ENCODE data around the gene TRIM74.
"Not testable (repeated sequence)": the region's sequence is repeated elsewhere in the genome, so short reads cannot be mapped to it uniquely, and the experiment has no call there.

TRIM74 gene

DNA sequence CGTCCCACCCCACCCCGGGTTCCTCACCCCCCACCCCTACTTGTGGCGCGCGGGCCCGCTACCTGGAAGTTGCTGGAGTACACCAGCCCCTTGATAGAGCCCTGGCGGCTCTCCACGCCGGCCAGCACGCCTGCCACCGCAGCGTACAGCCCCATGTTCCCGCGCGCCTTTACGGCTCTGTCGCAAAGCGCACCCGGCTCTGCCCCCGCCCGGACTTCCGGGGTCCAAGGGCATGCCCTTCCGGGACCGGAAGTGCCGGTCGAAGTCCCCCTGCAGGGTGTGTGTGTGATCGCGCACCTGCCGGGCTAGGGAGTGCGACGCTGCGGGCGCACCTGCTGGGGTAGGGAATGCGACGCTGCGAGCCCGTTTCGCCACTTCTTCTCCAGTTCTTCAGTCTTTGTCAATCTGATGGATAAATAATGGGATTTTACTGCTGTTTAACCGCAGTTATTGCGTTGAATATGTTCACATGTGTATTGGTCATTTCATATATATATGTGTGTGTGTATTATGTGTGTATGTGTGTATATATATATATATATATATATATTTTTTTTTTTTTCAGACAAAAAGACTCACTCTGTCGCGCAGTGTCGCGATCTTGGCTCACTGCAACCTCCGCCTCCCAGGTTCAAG is 14.6 kb downstream of the TRIM74 start:
- DNase-seq = not testable (repeated sequence)

DNA sequence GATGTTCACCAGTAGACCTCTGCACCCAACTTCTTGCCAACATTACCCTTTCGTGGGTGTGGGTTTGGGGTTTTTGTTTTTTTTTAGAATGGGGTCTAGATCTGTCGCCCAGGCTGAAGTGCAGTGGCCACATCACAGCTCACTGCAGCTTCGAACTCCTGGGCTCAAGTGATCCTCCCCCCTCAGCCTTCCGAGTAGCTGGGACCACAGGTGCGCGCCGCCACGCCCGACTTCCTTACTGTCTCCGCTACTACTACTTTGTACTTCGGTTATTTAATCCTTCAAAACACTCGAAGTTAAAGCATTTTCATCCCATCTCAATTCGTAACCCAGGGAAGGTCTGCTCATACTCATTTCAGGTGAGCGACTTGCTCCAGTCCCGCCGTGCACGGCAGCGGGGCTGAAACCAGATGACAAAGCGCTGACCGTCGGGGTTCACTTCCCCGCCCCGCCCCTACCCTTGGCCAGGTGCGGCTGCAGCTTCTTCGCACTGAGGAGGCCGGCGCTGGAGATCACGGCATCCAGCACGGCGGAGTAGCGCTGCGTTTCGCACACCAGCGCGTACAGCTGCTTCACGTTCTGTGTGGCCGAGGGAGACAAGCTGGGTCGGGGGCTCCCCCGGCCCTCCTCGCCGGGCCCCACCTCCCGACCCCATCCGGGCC is 15.2 kb downstream of the TRIM74 start:
- DNase-seq = not testable (repeated sequence)

DNA sequence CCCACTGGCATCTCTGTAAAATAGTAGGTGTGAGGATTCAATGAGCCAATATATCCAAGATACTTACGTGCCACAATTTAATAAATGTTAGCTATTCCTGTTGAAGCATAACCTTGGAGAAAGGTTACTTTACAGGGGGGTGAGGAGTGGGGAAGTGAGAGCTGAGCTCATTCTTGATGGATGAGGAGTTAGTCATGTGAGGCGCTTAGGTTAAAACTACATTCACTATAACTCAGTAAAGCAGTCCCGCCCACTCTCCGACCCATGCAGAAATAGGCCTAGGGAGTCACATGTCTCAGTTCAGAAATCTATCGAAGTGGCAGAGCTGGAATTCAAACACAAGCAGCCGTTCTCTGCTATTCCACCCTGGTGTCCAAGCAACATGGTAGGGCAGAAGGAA is 18.8 kb downstream of the TRIM74 start:
- not testable (repeated sequence) for DNase-seq

DNA sequence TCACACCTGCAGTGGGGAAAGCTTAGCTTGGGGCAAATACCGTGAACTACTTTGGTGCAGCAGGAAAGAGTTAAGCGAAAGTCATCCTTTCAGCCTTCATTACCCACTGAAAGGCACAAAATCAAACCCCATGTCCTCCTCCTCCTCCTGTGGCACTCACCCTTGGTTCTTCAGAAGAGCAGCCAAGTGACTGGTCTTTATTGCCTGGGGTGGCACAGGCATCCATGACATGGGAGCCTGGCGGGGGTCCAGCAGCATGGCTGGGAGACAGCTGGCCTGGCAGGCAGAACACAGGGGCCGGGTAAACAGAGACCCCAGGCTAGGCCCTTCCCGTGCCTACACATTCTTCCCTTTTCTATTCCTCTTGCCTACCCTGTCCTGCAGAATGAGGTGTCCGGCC is 19.6 kb downstream of the TRIM74 start:
- not testable (repeated sequence) for DNase-seq

DNA sequence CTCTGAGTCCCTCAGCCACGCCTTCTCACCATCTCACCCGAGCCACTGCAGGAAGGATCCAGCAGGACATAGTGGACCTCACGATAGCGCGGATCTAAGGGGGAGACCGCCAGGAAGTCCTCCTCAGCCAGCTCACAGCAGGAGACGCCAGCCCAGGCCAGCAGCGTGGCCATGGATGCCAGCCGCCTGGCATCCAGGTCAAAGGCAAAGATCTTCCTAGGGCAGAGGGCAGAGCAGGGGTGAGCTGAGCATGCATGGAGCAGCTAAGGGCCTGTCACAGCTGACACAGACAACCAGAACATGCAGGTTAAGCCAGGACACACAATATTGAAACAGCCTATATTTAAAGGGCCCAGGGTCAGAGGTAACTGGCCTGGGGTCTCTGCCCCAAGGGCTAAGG is 20.0 kb downstream of the TRIM74 start:
- not testable (repeated sequence) for DNase-seq

DNA sequence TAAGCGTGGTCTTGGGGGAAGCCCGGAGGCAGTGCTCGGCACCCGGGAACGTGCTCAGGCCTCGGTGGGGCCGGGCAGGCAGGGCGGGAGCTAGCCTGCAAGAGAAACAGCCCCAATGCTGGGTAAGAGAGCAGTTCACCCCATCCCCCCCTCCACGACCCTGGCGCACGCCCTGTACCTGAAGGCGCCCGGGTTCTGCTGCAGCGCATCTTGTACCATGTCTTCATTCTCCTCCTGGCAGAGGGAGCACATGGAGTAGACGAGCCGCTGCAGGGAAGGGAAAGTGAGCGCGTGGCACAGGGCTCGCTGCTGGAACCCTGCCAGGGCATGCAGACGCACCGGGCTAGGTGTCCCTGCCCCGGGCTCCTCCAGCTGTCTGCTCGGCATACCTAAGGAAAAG is 20.6 kb downstream of the TRIM74 start:
- not testable (repeated sequence) for DNase-seq

DNA sequence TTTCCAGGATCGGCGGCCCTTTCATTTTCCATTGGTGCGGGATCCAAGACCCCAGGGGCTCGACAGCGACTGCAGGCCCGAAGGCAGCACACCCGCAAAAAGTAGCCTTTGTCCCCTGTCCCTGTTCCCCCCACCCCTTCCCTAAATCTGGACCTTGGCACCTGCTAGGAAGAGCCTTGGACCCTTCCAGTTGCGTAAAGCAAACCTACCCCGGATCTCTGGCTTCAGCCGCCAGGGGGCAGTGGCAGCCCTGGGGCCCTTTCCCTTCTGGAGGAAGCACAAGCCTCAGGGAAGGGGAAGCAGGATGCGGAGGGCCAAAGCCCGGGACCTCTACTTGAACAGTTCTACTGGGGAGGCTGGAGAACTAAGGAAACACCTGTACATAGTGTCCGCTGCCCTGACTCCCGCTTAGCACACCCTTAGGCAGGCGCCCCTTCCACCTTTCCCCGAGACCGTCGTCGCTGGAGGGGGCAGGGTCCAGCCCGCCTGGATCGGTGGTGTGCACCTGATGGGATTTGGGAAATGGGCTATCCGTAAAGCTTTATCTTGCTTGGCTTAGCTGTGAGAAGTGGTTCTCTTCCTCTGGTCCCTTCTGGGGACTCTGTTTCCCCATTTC is 23.0 kb downstream of the TRIM74 start:
- not testable (repeated sequence) for DNase-seq

DNA sequence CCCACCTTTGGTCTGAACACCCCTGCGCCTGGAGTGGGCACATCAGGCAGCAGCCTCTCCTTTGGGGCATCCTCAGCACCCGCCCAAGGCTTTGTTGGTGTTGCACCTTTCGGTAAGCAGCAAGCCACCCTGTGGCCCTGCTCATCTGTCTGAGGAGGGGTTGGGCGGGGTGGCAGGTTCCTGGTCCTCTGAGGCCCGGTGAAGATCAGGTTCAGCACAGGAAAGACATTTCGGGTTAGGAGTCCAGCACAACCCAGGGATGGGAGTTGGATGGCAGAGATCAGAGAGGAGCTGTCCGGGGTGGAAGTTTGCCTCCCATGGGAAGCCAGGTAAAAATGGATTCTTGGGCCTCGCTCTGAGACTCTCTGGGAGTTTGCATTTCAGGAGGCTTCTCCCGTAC is 23.7 kb downstream of the TRIM74 start:
- not testable (repeated sequence) for DNase-seq

DNA sequence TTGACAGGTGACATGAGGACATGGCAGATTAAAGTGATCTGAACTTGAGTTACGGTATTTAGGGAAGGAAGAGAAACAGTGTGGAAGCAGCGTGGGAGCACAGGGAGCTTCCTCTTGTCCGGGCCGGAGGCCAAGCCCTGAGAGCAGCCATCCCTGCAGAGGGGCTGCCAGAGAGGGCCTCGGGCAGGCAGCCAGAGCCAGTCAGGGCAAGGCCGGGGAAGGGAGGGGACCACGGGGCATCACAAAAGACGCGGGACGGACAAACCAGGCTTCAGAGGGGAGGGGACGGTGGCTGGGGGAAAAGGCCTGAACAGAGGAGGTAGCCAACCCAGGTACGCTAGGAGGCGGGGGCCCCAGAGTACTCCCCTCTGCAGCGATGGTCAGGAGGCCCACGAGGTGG is 24.3 kb downstream of the TRIM74 start:
- DNase-seq = not testable (repeated sequence)

DNA sequence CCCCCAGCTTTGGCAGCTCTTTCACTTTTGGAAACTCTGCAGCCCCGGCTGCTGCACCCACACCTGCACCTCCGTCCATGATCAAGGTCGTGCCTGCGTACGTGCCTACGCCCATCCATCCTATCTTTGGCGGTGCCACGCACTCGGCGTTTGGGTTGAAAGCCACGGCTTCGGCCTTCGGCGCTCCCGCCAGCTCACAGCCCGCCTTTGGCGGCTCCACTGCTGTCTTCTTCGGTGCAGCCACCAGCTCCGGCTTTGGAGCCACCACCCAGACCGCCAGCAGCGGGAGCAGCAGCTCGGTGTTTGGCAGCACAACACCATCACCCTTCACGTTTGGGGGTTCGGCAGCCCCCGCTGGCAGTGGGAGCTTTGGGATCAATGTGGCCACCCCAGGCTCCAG is 26.3 kb downstream of the TRIM74 start:
- DNase-seq = not testable (repeated sequence)

DNA sequence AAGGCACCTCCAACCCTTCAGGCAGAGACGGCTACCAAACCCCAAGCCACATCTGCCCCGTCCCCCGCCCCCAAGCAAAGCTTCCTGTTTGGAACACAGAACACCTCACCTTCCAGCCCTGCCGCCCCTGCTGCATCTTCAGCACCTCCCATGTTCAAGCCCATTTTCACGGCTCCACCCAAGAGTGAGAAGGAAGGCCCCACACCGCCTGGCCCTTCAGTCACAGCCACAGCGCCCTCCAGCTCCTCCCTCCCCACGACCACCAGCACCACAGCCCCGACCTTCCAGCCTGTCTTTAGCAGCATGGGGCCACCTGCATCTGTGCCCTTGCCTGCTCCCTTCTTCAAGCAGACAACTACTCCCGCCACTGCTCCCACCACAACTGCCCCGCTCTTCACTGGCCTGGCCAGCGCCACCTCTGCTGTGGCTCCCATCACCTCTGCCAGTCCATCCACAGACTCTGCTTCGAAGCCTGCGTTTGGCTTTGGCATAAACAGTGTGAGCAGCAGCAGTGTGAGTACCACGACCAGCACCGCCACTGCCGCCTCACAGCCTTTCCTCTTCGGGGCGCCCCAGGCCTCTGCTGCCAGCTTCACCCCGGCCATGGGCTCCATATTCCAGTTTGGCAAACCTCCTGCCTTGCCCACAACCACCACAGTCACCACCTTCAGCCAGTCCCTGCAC is 27.1 kb downstream of the TRIM74 start:
- DNase-seq = not testable (repeated sequence)

DNA sequence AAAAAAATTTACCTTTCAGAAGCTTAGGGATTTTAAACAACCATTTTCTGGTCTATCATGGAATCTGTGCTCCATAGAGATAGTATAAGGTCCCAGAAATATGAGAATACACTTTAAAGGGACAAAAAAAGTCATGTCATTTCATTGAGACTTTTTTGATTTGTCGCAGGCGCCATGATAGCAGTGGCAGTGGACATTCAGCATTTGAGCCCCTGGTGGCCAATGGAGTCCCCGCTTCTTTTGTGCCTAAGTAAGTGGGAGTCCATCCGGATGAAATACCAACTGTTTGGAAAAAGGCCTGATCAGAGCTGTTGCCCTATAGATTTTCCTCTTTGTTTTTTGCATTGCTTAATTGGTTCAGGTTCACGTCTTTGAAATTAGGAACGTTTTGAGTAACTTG is 41.0 kb downstream of the TRIM74 start:
- not testable (repeated sequence) for DNase-seq

DNA sequence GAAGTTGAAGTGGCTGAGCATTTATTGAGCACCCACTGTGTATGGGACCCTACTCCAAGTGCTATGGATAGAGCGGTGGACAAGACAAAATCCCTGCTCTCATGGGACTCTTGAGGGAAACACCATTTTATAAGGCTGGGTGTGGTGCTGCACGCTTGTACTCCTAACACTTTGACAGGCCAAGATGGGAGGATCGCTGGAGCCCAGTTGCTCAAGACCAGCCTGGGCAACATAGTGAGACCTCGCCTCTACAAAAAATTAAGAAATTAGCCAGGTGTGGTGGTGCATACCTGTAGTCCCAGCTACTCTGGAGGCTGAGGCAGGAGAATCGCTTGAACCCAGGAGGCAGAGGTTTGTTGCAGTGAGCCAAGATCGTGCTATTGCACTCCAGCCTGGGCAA is 41.5 kb downstream of the TRIM74 start:
- DNase-seq = not testable (repeated sequence)

DNA sequence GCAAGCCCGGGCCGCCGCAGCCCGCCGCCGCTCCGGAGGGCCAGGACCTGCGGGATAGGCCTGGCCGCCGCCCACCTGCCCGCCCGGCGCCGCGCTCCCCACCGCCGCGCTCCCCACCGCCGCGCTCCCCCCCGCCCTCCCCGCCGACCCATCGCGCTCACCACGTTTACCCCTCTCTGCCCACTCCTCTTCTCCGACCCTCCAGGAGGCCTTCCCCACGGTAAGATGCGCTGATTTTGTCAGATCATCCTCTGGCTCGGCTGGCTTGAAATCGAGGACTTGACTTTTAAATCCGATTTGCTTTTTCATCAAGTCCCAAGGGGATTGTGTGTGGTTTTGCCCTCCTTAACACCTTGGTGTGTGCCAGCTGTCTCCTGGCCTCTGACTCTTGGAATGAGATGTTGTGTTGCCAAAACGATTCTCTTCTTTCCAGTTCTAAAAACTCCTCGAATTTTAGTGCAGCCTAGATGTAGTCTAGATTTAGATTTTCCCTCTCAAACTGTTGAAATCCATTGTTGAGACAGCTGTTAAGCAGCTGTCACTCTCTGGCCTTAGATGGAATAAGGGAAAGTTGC is 43.6 kb downstream of the TRIM74 start:
- DNase-seq = no peak

DNA sequence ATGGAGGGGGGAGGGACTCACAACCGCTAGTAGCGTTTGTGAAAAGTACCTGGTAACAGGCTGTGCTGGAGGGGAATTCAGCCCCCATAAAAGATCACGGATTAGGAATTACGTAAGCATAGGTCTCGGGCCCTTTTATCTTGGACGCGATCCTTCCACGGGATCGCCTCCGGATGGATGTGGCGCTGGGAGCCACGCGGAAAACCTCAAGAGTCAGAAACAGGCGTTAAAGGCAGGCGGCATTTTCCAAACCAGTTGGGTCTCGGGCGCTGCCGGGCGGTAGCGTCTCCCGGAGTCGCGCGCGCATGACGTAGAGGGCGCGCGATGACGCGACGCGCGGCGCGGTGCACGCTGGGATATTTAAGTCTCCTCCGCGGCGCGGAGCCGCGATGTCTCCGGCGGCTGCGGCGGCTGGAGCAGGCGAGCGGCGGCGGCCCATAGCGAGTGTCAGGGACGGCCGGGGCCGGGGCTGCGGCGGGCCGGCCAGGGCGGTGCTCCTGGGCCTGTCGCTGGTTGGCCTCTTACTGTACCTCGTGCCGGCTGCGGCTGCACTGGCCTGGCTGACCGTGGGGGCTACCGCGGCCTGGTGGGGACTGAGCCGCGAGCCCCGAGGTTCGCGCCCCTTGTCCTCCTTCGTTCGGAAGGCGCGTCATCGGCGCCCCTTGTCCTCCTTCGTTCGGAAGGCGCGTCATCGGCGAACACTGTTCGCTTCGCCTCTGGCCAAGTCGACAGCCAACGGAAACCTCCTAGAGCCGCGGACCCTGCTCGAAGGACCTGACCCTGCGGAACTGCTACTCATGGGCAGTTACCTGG is 44.3 kb downstream of the TRIM74 start, which contains the start of gene POM121:
TSS of gene POM121 (plus strand) at position 363 of the 813 bp plus-strand sequence. CDS start at position 390, 27 bp downstream.
- peak; percentile 86 for DNase-seq

DNA sequence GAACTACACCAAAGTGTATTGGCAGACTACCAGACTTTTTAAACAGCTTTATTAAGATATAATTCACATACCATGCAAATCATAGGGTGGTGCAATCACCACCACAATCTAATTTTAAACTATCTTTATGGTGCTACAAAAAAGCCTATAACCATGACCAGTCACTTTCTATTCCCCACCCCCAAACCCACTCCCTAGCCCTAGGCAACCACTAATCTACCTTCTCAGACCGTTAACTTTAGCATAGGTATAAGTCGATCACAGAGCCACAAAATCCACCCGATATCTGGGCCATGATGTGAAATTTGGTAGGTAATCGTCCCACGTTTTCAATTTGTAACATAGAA is 44.9 kb downstream of the TRIM74 start:
- DNase-seq = no peak

DNA sequence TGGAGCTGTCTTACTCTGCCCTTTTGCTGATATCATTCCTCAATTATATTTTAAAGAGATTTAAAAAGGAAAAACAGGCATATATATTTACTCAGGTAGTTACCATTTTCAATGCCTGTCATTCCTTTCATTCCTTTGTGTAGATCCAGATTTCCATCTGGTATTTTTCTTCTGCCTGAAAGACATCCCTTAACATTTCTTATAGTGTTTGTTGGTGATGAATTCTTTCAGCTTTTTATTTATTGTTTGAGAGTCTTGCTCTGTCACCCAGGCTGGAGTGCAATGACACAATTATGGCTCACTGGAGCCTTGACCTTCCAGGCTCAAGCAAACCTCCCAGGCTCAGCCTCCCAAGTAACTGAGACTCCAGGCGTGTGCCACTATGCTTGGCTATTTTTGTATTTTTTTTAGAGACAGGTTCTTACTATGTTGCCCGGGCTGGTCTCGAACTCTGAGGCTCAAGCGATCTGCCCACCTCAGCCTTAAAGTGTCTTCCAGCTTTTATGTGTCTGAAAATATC is 50.0 kb downstream of the TRIM74 start:
- no peak for DNase-seq

DNA sequence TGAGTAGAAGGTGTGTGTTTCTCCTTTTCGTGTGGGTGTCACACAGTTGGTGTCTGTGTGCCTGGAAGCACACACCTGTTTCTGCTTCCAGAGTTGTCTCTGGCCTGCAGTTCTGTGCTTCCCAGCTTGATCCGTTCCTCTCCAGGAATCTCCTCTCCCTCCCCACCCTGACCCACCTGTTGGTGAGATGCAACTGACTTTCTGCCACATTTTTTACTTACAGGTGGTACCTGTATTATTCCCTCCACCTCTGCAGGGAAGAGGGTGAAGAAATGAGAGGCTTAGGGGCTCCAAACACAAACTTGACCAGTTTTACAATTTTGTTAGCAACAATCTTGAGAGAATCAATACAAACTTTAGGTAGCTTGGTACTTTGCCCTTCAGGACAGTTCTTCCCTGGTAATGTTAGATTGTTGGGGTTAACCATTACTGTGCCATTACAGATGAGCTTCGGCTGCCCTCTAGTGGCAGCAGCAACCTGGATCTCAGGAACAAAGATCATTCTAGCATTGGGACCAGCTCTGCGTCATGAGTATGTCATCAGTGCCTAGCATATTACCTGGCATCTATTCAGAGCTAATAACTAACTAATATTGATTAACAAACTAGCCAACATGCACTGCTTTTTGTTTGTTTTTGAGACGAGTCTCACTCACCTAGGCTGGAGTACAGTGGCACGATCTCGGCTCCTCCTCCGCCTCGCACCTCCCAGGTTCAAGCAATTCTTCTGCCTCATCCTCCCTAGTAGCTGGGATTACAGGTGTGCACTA is 54.3 kb downstream of the TRIM74 start:
- peak; percentile 6 for DNase-seq

DNA sequence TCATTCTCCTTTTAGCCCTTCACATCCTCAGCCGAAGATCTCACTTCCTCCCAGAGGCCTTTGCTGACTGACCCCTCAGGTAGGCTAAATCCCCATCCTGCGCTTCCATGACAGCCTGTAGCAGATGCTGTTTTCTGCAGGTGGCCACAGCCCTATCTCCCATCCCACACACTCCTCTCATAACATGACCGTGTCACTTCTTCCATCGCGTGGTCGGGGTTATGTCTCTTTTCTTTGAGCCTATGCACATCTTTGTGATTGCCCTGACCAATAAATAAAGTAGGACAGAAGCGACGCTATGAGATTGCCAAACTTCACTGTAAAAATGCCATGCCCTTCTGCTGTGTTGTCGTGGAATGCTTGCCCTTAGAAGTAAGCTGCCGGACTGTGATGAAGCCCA is 55.5 kb downstream of the TRIM74 start:
- DNase-seq = not testable (repeated sequence)

DNA sequence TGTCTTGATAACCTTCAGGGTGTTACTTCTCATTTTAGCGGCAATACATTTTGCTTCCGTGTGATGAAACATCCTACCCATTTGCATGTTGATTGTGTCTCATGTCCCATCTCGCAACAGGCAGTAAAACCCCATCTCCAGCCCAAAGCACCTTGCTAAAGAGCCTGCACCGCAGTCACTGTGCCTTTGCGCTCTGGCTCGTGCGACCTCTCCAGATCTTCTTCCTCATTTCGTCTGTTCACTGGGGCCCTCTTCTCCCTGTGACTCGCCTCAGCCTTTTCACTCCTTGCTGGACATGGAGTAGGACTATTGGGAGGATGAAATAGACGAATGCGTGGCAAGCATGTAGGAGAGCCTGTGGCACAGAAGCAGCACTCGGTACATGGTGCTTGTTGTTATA is 57.9 kb downstream of the TRIM74 start:
- not testable (repeated sequence) for DNase-seq
